Activated CD8-positive, alpha-beta memory T cell treated with anti-CD3 and anti-CD28 coated beads, Interleukin-2, amount 50 U/mL, for 4 hours (primary cell): Measurements from ENCODE around the gene DYNC1LI1.

Source experiments
- DNase-seq: peaks from one replicate; pipeline ENCODE4 v3.0.0-alpha.2; 2020

DYNC1LI1 gene

DNA sequence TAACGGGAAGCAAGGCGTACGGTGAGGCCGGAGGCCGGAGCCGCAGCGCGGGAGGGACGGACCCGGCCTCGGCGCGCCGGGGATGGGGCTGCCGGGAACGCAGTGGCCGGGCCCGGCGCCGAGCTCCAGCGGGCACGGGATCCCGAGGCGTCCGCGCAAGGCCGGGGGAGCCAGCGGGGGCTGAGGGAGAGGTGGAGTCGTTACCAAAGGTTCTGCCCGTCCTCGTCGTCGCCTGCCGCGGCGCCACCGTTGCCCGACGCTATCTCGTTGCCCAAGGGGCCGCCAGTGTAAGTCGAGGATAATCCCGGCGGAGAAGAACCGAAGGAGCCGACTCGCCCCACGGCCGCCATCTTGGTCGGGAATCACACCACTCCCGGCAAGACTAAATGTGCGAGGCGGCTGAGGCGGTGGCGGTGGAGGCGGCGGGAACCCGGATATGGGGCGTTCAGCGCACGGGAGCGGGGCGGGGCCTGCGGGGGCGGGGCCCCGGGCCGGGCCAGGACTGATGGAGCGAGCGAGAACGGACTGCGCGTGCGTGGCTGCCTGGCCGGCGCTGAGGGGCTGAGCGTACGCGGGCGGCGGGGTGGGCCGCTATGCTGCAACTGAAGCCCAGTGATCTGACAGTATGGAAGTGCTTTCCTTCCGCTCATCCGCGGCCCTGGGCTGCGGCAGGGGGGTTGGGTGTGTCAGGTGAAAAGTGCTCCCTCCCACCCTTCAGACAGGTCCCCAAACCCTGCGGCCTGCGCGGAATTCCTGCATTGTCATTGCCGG is at the start of gene DYNC1LI1:
DYNC1LI1 (minus strand) TSS at position 438 of the 771 bp plus-strand sequence; CDS start at position 350, 88 bp downstream.
- DNase-seq, result peak; percentile 96

DNA sequence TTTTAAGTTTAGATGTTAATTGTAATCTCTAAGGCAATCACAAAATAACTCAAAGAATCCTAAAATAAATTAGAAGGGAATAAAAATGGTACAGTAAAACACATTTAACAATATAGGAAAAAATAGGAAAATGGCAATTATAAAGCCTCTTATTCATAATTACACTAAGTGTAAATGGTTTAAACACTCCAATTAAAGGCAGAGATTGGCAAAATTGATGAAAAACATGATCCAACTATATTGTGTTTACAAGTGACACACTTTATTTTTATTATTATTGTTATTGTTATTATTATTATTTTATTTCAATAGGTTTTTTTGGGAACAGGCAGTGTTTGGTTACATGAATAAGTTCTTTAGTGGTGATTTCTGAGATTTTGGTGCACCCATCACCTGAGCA is 48.7 kb upstream of the DYNC1LI1 start:
- DNase-seq, result no peak

DNA sequence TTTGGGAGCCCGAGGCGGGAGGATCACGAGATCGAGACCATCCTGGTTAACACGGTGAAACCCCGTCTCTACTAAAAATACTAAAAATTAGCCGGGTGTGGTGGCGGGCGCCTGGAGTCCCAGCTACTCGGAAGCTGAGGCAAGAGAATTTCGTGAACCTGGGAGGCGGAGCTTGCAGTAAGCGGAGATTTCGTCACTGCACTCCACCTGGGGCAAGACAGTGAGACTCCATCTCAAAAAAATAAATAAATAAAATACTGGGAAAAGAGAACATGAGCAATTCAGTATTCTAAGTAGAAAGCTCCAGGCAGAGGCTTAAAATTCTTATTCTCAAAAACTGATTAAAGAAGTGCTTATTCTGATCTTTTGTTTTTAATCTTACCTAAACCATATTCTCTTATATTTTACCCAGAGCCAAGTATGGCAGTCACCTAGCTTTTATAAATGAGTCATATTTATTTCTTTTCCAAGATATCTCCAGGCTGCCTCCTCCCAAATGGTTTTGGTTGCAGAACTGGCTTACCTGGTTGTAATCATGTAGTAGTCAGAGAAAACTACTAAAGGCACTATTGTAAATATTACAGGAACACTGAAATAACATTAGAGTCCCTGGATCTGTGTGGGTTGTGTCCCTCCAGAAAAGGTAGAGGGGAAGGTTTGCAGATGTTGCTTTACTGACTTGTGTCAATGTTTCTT is 45.8 kb upstream of the DYNC1LI1 start:
- DNase-seq, result no peak

DNA sequence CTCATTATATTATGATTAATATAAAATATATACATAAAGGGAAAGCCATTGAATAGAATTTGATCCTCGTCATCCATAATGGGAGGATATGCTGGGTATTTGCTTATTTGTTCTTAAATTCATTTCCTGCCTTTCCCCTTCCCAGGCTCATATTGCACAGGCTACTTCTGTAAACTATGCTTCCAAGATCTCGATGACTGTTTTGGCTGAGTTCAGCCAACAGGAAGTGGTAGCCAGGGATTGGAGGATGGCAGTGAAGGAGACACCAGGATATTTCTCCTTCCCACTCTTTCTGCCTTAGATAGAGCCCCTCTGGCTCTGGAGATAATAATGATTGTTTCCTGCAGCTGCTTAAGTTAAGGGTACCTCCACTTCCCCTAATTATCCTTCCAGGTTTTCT is 44.3 kb upstream of the DYNC1LI1 start:
- no peak for DNase-seq

DNA sequence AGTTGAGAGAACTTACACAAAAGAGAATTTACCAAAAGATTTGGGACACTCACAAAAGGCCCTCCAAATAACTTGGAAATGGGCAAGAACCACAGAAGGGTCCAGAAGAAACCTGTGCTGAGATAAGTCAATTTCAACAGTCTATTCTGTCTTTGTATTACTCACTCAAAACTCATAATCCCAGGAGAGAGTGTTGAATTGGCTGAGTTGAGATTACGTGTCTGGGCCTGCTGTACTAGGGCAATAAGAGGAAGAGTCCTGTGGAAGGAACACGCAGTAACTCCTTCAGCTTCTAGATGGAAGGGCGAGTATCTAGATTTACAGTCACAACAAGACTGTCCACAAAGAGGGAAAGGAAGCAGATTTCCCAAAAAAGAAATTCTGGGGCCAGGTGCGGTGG is 42.5 kb upstream of the DYNC1LI1 start:
- DNase-seq, result no peak

DNA sequence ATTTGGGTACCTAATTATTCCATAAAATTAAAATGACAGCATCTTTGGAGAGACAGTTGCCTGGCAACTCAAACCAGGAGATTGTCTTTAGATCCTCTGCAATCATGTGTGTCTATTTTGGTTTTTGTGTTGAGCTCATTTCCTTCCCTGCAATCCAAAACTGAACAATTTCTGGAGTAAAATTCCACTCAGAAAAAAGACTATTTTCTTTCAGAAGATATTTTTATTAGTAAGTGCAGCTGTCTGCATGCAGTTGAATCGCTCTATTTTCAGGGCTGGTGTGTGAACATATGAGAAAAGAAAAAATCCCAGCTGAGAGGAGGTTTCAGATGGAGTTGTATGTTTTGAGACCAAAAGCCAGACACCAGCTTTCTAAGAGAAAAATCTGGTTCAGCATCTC is 41.9 kb upstream of the DYNC1LI1 start:
- DNase-seq, result no peak

DNA sequence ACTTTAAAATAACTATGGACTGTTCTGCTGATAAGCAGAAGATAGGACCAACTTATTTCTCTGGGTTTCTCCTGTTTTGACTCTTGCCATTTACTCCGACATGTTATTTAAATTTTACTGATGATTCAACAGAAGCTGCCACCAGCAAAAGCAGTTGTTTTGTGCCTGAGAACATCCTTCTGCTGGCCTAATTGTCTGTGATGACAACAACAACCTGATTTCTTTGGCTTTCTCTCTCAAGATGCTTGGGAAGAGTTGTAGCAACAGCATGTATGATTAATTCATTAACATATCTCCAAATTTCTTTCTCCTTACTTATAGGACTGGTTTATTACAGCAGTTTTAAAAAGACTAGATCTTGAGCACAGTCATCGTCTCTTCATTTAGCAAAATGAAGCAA is 36.9 kb upstream of the DYNC1LI1 start:
- no peak for DNase-seq

DNA sequence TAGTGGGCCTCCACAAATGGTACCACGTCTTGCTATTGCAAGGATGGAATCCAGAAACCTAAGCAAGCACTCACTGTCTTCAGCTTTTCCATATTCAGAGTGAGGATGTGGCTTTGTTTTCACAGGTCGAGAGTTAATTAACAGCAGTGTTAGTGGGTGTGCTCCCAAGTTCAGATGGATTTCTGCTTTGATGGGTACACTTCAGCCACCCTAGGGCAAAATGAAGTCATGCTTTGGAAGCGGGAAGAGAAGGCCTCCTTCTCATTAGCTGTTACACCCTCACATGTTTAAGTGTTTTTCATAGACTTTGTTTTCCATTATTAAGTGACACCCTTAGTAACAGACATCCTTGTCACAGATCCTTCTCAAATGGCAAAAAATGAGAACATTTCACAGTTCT is 36.3 kb upstream of the DYNC1LI1 start:
- DNase-seq, result no peak

DNA sequence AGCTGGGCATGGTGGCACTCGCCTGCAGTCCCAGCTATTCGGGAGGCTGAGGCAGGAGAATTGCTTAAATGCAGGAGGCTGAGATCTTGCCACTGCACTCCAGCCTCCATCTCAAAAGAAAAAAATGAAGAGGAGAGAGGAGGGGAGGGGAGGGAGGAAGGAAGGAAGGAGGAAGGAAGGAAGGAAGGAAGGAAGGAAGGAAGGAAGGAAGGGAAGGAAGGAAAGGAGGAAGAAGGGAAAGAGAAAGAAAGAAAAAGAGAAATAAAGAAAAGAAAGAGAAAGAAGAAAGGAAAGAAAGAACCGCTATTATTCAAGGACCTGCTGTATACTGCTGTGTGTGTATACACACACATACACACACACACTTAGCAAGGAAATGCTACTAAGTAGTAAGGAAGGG is 35.6 kb upstream of the DYNC1LI1 start:
- DNase-seq, result no peak

DNA sequence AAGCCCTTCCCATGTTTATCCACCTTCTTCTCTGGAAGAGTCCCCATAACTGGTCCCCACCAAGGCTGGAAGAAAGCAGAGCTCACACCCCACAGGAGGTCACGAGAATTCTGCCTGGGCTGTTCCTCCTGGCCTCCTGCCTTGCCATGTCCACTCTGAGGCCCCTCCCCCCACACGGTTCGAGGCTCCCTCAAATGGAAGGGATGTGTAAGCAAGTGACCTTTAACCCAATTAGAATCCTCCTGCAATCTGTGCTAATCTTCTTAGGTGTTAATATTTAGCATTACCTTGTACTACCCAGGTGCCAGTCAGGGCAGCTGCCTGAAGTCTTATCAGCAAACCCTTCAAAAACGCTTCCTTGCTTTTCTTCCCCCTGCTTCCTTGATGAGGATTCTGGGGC is 32.4 kb upstream of the DYNC1LI1 start:
- no peak for DNase-seq

DNA sequence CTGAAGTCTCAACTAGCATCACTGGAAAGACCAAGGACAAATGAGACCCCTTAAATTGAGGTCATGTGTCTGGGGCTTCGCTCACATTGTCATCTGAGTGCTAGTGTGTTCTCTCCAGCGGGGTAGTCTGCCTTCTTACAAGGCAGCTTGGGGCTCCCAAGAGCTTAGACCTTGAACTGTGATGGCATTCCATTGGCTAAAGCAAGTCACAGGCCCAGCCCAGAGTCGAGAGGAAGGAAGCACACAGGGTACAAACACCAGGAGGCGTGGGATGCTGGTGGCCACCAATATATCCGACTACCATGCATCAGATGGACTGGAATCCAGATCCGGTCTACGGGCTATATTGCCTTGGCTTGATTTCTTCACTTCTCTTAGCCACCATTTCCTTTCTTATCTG is 31.5 kb upstream of the DYNC1LI1 start:
- DNase-seq, result no peak

DNA sequence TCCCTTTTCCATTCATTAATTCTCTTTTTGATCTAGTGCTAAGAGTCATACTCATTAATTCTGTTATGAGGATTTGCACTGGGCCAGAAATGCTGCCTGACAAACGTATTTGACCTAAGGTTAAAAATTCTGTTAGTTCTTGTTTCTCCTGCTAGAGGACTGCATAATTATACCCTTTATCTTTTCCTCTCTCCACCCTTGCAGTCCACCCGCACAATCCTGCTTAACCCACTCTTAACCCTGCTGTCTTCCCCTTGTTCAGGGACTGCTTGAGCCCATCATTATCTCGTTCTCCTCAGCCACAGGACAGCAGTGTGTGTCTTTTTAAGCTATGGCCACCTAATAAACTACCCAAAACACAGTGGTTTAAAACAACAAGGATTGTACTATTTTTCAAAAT is 31.1 kb upstream of the DYNC1LI1 start:
- no peak for DNase-seq

DNA sequence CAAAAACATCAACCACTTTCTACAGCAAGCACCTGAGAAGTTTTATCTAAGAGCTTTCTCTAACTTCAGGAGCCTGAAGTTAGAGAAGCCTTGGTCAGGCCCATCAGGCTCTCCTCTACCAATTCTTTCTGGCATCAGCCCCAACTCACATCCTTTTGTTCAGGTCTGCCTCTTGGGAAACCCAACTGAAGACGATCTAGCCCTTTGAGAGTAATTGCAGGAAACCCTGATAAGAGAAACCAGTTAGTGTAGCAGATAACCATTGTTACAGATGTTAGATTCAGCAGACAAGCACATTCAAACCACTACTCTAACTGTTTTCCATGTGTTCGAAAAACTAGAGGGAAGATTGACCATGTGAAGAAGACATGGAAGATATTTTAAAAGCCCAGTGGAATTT is 27.0 kb upstream of the DYNC1LI1 start:
- no peak for DNase-seq

DNA sequence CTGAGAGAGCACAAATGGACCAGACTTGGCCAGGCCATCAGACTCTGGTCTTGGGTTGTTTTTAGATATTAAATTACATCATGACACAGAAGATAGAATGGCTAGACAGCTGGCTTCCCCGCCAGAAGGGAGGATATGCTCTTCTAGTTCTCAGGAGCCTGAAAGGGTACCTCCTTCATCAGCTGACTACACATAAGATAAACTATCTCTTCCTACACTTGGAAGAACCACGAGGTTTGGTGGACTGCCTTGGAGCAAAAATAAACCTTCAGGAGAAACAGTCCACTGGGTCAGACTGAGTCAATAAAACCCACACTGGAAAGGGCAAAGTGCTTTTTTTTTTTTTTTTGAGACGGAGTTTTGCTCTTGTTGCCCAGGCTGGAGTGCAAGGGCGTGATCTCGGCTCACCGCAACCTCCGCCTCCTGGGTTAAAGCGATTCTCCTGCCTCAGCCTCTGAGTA is 26.3 kb upstream of the DYNC1LI1 start:
- no peak for DNase-seq

DNA sequence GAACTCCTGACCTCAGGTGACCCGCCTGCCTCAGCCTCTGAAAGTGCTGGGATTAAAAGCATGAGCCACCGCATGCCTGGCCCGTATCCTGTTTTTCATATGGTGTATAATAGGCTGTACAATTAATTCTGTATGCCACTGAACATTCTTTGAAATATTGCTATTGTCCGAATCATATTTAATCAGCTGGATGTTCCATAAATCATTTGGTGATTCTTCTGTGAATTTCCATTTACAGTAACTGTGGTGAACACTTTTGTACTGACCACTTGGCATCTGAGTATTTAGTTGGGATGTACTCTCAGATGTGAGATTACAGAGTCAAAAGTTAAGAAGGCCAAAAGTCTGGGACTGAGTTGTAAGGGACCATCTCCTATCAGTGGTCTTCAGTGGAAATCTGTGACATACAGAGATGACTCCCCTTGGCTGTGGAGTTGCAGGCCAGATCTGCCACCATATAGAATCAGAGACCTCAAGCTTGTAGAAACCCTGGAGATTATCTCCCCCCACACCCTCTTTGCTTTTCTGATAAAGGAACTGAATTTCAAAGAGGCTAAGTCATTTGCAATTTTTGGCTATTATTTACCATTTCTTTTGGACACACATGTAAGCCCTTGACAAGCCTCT is 25.7 kb upstream of the DYNC1LI1 start:
- DNase-seq, result no peak

DNA sequence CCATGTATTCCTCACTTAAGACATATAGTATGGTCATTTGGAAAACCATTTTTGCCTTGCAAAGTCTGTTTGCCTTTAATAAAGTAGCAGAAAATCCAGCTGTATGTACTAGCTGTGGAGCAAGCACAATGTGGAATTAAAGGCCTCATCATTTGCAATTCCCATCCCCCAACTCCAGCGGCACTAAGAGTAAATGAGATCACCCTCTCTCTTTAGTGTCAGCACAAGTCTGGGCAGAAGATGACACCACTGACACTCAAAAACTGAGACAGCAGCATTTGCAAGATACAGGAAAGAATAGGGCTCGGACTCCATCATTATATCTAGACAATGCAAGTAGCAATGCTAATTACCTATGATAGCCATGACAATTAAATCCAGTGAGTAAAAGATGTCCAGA is 24.7 kb upstream of the DYNC1LI1 start:
- DNase-seq, result no peak

DNA sequence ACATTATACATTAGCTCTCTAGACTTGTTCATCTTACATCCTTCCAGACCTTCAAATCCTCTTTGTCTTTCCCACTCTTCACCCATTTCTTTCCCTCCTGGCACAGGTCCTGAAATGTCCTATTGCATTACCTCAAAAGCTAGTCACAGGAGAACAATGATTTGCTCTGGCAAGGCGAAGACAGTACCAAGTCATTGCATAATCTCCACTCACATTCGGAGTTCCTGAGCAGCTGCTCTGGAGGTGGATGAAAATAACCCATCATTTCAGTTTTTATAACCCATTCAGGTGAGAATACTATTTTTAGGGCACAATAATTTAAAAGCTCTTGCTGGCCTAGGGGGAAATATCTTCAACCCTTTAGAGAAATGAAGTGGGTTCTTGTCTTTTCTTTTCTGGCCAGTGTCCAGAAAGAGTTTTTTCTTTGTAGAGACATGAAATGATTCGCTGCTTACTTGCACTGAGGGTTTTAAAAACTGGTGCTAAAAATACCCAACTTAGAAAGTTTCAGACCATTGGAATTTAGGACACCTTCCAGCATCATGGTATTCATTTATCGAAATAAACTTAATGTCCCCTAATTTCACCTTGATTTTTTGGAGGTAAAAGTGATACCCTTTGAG is 23.4 kb upstream of the DYNC1LI1 start:
- DNase-seq, result no peak

DNA sequence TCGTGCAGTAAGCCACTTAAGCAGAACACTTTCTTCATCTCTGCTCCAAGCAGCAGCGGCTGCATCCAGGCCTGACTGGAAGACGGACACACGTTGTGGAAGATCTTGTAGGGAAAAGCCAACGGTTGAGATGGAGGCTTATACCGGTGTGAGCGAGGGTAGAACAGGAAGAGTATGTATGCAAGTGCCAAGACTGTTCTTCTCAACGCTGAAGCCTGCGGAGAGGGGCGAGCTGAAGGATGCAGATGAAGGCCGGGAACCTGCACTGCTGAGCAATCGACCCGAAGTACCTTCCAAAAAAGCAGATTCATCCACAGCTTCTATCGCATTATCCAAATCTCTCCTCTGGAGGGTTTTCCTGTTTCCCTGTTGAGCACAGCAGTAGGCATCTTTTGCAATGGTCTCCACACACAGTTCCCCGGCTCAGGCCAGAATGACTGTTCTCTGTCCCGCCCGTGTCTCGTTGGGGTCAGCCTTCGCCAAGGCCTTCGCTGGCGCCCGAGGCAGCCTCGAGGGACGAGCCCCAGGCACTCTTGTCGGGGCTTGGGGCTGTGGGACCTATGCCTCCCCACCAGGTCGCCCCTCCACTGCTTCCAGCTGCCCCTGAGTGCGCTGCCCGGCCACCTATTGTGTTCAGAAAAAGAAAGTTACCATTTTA is 22.2 kb upstream of the DYNC1LI1 start:
- DNase-seq, result no peak

DNA sequence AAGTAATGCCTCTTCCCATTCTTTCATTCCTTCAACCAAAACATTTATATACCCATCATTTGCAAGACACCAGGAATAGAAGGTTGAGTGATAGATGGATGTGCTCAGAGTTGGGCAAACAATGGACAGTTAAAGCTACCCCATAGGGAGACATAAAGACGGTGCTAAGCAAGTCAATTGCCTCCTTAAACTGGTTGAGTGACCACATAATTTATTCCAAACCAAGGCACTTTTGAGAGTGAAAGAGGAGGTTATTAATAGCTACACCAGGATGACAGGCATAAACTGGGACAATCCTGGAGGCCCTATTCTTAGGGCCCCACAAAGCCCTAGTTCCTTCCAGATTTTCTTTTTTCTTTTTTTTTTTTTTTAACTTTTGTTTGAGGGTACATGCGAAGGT is 21.4 kb upstream of the DYNC1LI1 start:
- DNase-seq, result no peak

DNA sequence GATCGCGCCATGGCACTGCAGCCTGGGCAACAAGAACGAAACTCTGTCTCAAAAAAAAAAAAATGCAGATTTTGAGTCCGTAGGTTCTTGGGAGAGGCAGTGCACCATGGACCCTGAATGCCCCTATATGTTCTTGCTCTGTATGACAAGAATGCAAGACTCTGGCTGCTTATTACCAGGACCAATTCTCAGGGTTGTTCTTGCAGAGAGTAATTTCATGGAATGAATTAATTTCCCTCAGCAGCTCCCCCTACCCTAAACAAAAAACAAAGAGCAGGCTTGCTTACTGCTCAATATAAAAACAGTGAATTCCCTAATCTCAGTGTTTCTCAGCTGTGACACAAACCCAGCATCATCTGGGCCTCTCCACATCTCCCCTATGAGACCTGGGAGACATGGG is 20.5 kb upstream of the DYNC1LI1 start:
- DNase-seq, result no peak

DNA sequence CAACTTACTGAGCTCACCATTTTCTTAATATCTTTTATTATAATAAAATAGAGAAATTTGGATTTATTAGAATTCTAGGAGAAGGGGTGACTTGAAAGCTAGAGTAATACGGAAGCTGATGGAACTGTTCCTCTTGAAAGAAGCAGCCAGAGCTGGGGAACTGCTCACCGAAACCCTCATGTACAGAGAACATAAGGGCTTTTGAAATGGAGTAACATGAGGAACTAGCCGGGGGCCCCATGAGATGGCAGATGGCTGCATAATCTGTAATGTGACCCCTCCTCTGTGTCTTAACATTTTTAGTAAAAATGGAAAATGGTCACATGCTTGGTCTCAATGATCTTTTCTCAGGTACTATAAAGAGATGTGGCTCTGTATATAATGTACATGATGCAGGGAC is 15.7 kb upstream of the DYNC1LI1 start:
- DNase-seq, result no peak

DNA sequence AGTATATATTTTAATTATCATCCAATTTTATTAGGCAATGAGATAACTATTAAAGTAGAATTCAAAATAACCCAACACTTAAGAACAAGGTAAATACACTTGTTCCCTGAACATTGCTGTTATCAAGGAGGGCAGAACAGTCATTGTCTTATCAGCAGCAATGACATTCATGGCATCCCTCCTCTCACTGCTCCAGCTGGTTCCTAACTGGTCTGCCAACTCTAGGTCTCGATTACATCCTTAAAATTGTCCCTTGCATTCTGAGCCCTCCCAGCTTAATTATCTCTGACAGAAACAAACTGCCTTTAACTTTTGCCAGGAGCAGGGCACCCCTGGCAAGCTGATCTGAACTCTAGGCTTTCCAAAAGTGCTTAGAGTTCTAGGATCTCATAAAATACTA is 14.0 kb upstream of the DYNC1LI1 start:
- no peak for DNase-seq

DNA sequence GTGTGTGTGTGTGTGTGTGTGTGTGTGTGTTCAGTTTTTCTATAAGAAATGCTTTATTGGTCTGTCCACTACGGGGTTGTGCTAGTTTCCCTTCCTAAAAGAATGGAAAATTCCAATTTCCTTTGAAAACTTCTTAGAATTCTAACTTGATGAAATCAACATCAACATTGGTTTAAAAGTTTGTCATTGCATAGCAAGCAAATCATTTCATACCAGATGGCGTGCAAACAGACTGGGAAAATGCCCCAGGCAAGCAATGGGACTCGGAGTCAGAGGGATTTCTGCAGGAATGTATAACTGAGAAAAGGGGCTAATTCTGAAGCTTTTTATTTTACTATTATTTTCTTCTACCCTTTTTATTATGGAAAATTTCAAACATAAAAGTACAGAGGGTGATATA is 13.1 kb upstream of the DYNC1LI1 start:
- DNase-seq, result no peak
